NCI-H187 (cell line): ENCODE results near the gene HS3ST5.
"Not testable (repeated sequence)": the region's sequence is repeated elsewhere in the genome, so short reads cannot be mapped to it uniquely, and the experiment has no call there.

Experiments used
- DNase-seq, 2 experiments: peaks; one replicate each; lab custom pipeline; 2025; lab: John Stamatoyannopoulos, UW

Gene HS3ST5

GRCh38 chr6:114334237-114334636 is 8.6 kb downstream of the HS3ST5 start:
- DNase-seq: no peak

- DNase-seq: no peak
Measured at GRCh38 chr6:114327074-114327473, 15.7 kb downstream of the HS3ST5 start.

- no peak for DNase-seq
Measured at GRCh38 chr6:114323784-114324183, 19.0 kb downstream of the HS3ST5 start.

- DNase-seq: no peak
Measured at GRCh38 chr6:114319749-114320148, 23.1 kb downstream of the HS3ST5 start.

GRCh38 chr6:114315831-114316595 is 26.8 kb downstream of the HS3ST5 start:
- no peak for DNase-seq

- not testable (repeated sequence) for DNase-seq
Measured at GRCh38 chr6:114313816-114314215, 29.0 kb downstream of the HS3ST5 start.

- DNase-seq: no peak
Measured at GRCh38 chr6:114312931-114313330, 29.9 kb downstream of the HS3ST5 start.

GRCh38 chr6:114310053-114310452 is 32.8 kb downstream of the HS3ST5 start:
- no peak for DNase-seq

- no peak for DNase-seq
Measured at GRCh38 chr6:114304304-114304887, 38.4 kb downstream of the HS3ST5 start.

GRCh38 chr6:114301596-114302219 is 41.1 kb downstream of the HS3ST5 start:
- DNase-seq: no peak

- DNase-seq: no peak
Measured at GRCh38 chr6:114297135-114297534, 45.7 kb downstream of the HS3ST5 start.

- no peak for DNase-seq
Measured at GRCh38 chr6:114292431-114292830, 50.4 kb downstream of the HS3ST5 start.

GRCh38 chr6:114291428-114291827 is 51.4 kb downstream of the HS3ST5 start:
- no peak for DNase-seq

GRCh38 chr6:114290864-114291263 is 52.0 kb downstream of the HS3ST5 start:
- DNase-seq: no peak

- no peak for DNase-seq
Measured at GRCh38 chr6:114288701-114289495, 53.9 kb downstream of the HS3ST5 start.

- no peak for DNase-seq
Measured at GRCh38 chr6:114287461-114287860, 55.4 kb downstream of the HS3ST5 start.

GRCh38 chr6:114286211-114286610 is 56.6 kb downstream of the HS3ST5 start:
- no peak for DNase-seq

- DNase-seq: no peak
Measured at GRCh38 chr6:114284281-114284680, 58.5 kb downstream of the HS3ST5 start.

GRCh38 chr6:114282292-114282691 is 60.5 kb downstream of the HS3ST5 start:
- DNase-seq: no peak

- no peak for DNase-seq
Measured at GRCh38 chr6:114281496-114281895, 61.3 kb downstream of the HS3ST5 start.

- no peak for DNase-seq
Measured at GRCh38 chr6:114280239-114280982, 62.4 kb downstream of the HS3ST5 start.

- no peak for DNase-seq
Measured at GRCh38 chr6:114277220-114277619, 65.6 kb downstream of the HS3ST5 start.
